Posterior vena cava (tissue), 2 donors: ENCODE results near the gene SMCO1. TPM values are rescaled to one million over a fixed set of nuclear protein-coding genes. Genes with fewer than 3 reads are reported as not detected.
"Not testable (repeated sequence)": the region's sequence is repeated elsewhere in the genome, so short reads cannot be mapped to it uniquely, and the experiment has no call there.

Experiments used
- DNase-seq: peaks from one replicate; pipeline ENCODE4 v3.0.0-alpha.2; 2020; ENCODE audit warnings: low spot score
- intact Hi-C, 2 donors: fragments of 100-400 bp; cut with DNase I; formaldehyde crosslinking; loops; one replicate each; pipeline versions ENCODE4 v1.14.1 to v1.14.2; 2022 to 2023
- total RNA-seq, 2 donors: library from RNA; stranded (reverse); fragmentation: NEBNext Ultra II Directional; extraction: Animal tissue kit (Norgen Biotek cat#: 25700); gene quantifications; one replicate each; pipeline ENCODE4 v1.2.1, GENCODE V29; 2021
- donor health status: DM: yes; HTN: yes; CAD: no.
- donor health status: DM: yes; HTN: yes; CAD: no.

The SMCO1 gene
- total RNA-seq, 2 donors from 2014 or later = not detected

- intact Hi-C loops = loop anchor here (10.0 kb wide), 2 partner anchors 250 to 270 kb away; no protein-coding TSS in a partner anchor
- DNase-seq = no peak
Observed at GRCh38 chr3:196525141-196525540, 10.0 kb upstream of the SMCO1 start.

GRCh38 chr3:196524527-196524926 is 9.4 kb upstream of the SMCO1 start:
- intact Hi-C loops = loop anchor here (10.0 kb wide), 2 partner anchors 250 to 270 kb away; no protein-coding TSS in a partner anchor
- DNase-seq = no peak

- intact Hi-C loops = loop anchor here (10.0 kb wide), 2 partner anchors 249 to 269 kb away; no protein-coding TSS in a partner anchor
- no peak for DNase-seq
Observed at GRCh38 chr3:196523841-196524240, 8.7 kb upstream of the SMCO1 start.

GRCh38 chr3:196521291-196521690 is 6.1 kb upstream of the SMCO1 start:
- DNase-seq = not testable (repeated sequence)
- intact Hi-C loops = loop anchor here (10.0 kb wide), 2 partner anchors 246 to 266 kb away; no protein-coding TSS in a partner anchor

- intact Hi-C loops = loop anchor here (10.0 kb wide), 3 partner anchors 245 to 445 kb away; no protein-coding TSS in a partner anchor
- DNase-seq = no peak
Observed at GRCh38 chr3:196519718-196520082, 4.6 kb upstream of the SMCO1 start.

- intact Hi-C loops = loop anchor here in 1 of 2 donors (10.0 kb wide), 1 partner anchor 444 kb away; no protein-coding TSS in a partner anchor
- no peak for DNase-seq
Observed at GRCh38 chr3:196518966-196519717, 4.0 kb upstream of the SMCO1 start.

GRCh38 chr3:196517919-196518318 is 2.8 kb upstream of the SMCO1 start:
- no peak for DNase-seq
- intact Hi-C loops = loop anchor here in 1 of 2 donors (10.0 kb wide), 1 partner anchor 443 kb away; no protein-coding TSS in a partner anchor

GRCh38 chr3:196517162-196517800 is 2.1 kb upstream of the SMCO1 start:
- DNase-seq = no peak
- intact Hi-C loops = loop anchor here in 1 of 2 donors (10.0 kb wide), 1 partner anchor 442 kb away; no protein-coding TSS in a partner anchor

- no peak for DNase-seq
- intact Hi-C loops = loop anchor here in 1 of 2 donors (10.0 kb wide), 1 partner anchor 440 kb away; no protein-coding TSS in a partner anchor
Observed at GRCh38 chr3:196514350-196514716, 813 bp downstream of the SMCO1 start.

- intact Hi-C loops = loop anchor here in 1 of 2 donors (10.0 kb wide), 1 partner anchor 439 kb away; no protein-coding TSS in a partner anchor
- DNase-seq = no peak
Observed at GRCh38 chr3:196513697-196514349, 1.3 kb downstream of the SMCO1 start.

- intact Hi-C loops = loop anchor here in 1 of 2 donors (10.0 kb wide), 1 partner anchor 437 kb away; no protein-coding TSS in a partner anchor
- not testable (repeated sequence) for DNase-seq
Observed at GRCh38 chr3:196511646-196512425, 3.3 kb downstream of the SMCO1 start.

- not testable (repeated sequence) for DNase-seq
- intact Hi-C loops = loop anchor here in 1 of 2 donors (10.0 kb wide), 1 partner anchor 436 kb away; no protein-coding TSS in a partner anchor
Observed at GRCh38 chr3:196511108-196511507, 4.0 kb downstream of the SMCO1 start.

GRCh38 chr3:196506687-196507086 is 8.5 kb downstream of the SMCO1 start:
- intact Hi-C loops = no loop called here
- DNase-seq = no peak

- DNase-seq = no peak
- intact Hi-C loops = no loop called here
Observed at GRCh38 chr3:196504556-196504955, 10.6 kb downstream of the SMCO1 start.

GRCh38 chr3:196504077-196504398 is 11.1 kb downstream of the SMCO1 start:
- intact Hi-C loops, DNase-seq: not testable (repeated sequence)

GRCh38 chr3:196503196-196504076 is 11.7 kb downstream of the SMCO1 start, which contains the start of gene RNF168:
Gene RNF168 (minus strand): TSS chr3:196503768. CDS start chr3:196503173, 595 bp downstream.
- intact Hi-C loops = no loop called here
- peak; percentile 99 for DNase-seq

- DNase-seq = peak; percentile 84
Observed at GRCh38 chr3:196502775-196503195, 12.4 kb downstream of the SMCO1 start.

More at GRCh38 chr3:196502775-196503195, 12.4 kb downstream of the SMCO1 start:
- intact Hi-C loops = no loop called here
